RKO (cell line): ENCODE measurements around the gene CMSS1.
"Not testable (repeated sequence)": the region's sequence is repeated elsewhere in the genome, so short reads cannot be mapped to it uniquely, and the experiment has no call there.

Experiments used
- DNase-seq: peaks from one replicate; pipeline ENCODE4 v3.0.0-alpha.2; 2016; ENCODE audit warnings: low spot score

Gene CMSS1

GRCh38 chr3:100027321-100027720 lies 209.7 kb downstream of the CMSS1 start:
- DNase-seq, result no peak

DNA sequence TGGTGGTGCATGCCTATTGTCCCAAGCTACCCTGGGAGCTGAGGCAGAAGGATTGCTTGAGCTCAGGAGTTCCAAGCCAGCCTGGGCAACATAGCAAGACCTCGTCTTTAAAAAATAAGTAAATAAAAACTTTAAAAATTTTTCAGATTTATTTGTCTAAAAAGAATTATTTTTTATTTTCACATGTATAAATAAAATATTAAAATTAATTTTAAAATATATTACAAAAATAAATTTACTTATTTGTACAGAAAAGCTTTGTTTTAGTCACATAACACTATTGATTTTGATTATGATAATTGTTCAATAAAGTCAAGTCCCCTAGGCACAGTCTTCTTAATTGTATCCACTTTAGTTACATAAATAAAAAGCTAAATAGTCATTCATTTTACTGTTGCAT lies 211.4 kb downstream of the CMSS1 start:
- DNase-seq, result no peak

- DNase-seq, result no peak
These were observed 212.0 kb downstream of the CMSS1 start for GRCh38 chr3:100029689-100030088.

DNA sequence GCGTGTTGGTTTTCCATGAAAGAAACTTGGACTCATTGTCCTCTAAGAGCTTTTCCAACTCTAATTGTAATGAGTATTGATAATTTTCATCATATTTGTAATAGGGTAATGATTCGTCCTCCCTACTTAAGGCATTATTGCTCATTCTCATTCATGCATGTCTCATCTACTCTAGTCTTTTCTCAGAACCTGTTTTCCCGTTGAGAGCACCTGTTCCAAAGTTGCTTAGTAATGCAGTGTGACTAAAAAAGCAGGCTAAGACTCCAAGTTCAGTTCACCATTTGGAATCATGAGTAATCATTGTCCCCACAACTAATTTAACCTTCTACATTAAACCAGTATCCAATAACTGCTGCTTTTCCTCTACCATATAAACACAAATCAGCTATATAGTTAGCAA lies 212.7 kb downstream of the CMSS1 start:
- peak; percentile 36 for DNase-seq

DNA sequence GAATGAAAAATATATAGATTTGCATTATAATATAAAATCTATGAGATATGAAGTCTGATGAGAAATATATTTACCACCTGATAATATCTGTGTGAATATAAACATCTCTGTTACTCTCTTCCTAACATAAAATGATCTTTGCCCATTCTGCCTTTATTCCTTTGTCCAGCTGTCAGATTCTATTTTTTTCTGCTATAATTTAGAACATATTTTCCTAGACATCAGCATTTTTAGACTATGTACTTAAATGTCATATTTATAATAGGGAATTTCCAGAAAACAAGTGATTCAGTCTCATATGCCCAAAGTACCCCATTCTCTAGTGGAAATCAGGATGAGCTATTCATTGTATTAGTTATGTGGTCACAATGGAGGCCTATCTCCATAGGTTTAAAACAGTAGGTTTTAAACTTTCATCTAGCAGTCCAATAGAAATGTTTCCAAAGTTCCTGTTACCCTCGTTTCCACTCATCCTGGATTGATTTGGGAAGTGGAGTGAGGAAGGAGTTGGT lies 213.3 kb downstream of the CMSS1 start:
- no peak for DNase-seq

DNA sequence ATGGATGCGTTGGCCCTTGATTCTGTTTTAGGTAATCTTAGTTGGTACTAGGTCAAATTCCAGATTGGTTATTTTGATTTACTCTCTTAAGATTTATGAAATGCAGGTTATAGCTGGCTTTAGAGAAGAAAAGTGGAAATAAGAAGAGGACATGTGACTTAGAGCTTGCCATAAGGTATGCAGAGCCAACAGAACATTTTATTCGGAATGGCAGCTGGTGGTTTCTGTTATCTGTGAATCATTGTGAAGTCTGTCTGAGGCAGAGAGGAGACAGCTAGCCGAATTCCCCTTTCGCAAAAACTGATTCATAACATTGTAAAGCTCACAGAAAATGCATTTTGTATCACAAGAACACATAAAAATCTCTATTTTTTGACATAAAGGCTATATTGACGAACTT lies 214.6 kb downstream of the CMSS1 start:
- DNase-seq, result no peak

- no peak for DNase-seq
These were observed 215.5 kb downstream of the CMSS1 start for GRCh38 chr3:100033184-100033583.

- DNase-seq, result no peak
These were observed 216.3 kb downstream of the CMSS1 start for GRCh38 chr3:100033903-100034471.

DNA sequence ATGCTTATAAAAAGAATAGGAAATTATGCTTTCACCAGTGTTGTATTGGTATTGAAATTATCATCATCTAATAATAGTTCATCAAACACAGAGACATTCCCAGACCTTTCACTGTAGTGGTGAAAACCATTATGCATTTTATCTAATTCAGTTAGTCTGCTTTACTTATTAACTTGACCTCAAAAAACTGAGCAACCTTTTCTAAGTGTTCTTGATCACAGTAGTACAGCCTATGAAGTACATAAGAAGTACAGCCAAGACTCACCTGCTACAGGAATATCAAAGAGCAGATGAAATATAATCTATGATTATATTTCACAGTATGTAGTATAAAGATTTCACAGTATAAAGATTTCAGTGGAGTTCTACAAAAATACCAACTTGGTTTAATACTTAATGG lies 221.4 kb downstream of the CMSS1 start:
- DNase-seq, result no peak

DNA sequence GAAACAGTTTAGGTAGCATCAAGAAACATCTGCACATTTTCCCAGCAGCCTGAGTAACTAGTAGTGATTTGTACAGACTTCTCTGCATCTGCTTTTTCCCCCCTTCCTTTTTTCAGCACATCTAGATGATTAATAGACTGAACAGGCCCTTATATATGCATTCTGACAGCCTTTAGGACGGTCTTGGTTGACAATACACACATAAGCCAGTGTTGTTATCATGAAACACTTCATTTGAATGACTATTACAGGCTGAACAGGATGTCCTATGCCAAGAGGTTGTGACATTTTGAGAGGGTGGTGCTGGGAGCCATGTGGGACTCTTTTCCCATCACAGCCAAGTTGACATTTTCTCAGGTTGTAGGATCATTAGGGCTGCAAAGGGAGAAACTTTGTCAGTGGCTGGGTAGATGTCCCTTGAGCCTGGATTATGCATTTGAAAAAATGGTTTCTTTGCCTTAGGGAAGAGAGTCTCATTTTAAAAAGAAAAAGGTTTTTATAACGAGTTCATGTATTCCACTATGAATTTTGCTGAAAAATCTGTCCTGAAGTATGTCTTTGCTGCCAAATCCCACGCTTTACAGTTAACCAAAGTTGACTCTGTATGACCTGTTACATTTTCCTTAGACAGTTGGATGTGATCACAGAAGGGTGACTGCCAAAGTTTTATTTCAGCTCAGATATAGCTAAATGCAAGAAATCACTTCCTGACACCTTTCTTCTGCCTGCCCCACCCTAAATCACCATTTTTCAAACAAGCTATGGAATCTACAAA lies 223.0 kb downstream of the CMSS1 start:
- no peak for DNase-seq

DNA sequence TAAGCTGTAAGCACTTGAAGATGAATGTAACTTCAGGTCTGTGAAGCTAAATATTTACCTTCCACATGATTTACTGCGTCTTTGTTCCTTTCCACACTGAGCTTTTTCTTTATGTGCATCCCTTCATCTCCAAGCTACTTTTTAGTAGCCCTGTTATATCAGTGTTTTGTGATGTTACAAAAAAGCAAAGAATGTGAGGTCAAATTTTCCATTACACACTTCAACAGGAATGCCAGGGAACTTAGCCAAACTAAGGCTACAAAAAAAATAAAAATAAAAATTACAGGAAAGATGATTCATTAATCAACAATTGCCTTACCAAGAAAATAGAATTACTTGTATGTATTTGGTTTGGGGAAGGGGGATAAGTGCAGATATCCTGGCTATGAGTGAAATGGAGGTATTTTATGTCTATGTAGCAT lies 223.7 kb downstream of the CMSS1 start:
- peak; percentile 56 for DNase-seq

- peak; percentile 20 for DNase-seq
These were observed 224.7 kb downstream of the CMSS1 start for GRCh38 chr3:100042166-100042981.

DNA sequence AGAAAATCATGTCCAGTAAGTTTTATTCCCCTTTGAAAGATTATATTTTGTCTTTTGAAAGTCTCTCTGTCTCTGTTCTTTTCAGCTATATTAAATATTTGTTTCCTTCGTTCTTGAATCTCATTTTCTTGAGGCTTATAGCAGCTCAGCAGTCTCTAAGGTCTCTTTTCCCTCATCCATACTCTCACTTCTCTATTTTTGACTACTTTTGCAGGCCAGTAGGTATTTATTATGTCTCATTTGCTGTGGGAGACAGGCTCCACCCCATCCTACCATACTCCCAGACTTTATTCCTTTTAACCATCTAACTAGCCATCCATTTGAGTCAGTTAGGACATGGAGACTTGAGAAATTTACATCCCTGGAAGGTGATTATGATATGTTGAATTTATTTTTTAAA lies 225.6 kb downstream of the CMSS1 start:
- no peak for DNase-seq

DNA sequence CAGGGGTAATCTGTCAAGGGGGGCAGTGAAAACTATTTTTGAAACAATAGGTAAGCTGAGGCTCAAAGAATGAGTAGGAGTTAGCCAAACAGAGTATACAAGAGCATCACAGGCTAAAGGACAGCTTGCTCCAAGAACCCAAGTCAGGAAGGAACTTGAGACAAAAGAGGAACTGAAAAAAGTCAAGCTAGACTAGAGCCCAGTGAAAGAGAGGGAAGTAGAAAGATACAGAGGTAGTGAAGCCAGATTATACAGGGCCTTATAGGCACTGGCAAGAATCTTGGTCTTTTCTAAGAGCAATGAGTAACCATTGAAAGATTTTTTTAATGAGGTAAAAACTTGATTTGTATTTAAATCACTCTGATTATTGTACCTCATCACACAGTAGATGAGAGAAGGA lies 226.7 kb downstream of the CMSS1 start:
- DNase-seq, result no peak

GRCh38 chr3:100045696-100046095 lies 228.0 kb downstream of the CMSS1 start:
- no peak for DNase-seq

DNA sequence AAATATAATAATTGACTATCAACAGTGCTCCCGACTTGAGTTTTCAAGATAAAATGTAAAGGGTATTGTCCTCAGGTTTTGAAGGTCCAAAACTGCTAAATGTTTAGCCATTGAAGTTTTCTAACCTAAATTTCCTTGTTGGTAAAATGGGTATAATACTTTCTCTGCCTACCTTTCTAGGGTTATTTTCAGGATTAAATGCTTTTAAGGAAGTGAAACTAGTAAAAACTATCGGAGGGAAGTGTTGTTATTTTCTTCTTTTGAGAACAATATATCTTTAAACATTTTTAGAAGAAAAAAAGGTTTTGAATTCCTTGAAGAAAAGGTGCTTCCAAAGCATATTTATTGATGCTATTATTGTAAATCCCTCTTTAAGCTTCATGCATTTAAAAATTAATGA lies 229.3 kb downstream of the CMSS1 start:
- DNase-seq, result no peak

DNA sequence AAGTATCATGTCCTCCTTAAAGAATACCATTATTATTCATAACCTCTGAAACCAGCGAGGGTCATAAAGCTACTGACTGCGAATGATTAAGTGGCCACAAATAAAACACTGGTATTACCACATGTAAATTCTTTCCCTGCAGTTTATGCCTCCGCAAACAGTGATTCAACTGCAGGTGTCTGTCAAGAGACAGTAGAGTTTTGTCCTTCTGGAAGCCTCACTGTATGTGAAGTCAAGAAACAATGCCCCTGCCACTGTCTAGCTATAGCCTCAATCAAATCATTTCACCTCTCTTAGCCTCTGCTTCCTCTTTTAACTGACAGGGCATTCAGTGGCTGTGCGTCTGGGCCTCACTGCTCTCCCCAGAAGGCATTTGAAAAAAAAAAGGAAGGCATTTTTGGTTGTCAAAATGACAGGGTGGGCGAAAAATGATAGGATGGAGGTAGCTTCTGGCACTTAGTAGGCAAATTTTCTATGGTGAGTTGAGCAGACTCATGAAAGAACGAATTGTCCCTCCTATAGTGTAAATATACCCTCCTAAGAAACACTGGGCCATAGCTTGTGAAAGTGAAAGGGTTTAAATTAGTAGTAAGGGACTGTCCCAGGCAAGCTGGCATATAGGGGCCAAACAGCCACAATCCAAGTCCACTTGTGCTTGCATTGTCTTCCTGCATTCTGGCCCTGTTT lies 229.9 kb downstream of the CMSS1 start:
- no peak for DNase-seq

GRCh38 chr3:100048248-100048647 lies 230.6 kb downstream of the CMSS1 start:
- DNase-seq, result no peak

DNA sequence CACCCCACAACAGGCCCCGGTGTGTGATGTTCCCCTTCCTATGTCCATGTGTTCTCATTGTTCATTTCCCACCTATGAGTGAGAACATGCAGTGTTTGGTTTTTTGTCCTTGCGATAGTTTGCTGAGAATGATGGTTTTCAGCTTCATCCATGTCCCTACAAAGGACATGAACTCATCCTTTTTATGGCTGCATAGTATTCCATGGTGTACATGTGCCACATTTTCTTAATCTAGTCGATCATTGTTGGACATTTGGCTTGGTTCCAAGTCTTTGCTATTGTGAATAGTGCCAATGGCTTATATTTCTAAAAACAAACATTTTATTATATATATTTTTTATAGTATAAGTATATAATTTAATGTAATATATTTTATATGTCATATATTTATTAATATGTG lies 233.9 kb downstream of the CMSS1 start:
- not testable (repeated sequence) for DNase-seq

- DNase-seq, result no peak
These were observed 236.4 kb downstream of the CMSS1 start for GRCh38 chr3:100053951-100054620.

- DNase-seq, result peak; percentile 30
These were observed 240.3 kb downstream of the CMSS1 start for GRCh38 chr3:100057716-100058575.
